Measurements from ENCODE around the gene NXF1.
"Not testable (repeated sequence)": the region's sequence is repeated elsewhere in the genome, so short reads cannot be mapped to it uniquely, and the experiment has no call there.

NXF1 gene

DNA sequence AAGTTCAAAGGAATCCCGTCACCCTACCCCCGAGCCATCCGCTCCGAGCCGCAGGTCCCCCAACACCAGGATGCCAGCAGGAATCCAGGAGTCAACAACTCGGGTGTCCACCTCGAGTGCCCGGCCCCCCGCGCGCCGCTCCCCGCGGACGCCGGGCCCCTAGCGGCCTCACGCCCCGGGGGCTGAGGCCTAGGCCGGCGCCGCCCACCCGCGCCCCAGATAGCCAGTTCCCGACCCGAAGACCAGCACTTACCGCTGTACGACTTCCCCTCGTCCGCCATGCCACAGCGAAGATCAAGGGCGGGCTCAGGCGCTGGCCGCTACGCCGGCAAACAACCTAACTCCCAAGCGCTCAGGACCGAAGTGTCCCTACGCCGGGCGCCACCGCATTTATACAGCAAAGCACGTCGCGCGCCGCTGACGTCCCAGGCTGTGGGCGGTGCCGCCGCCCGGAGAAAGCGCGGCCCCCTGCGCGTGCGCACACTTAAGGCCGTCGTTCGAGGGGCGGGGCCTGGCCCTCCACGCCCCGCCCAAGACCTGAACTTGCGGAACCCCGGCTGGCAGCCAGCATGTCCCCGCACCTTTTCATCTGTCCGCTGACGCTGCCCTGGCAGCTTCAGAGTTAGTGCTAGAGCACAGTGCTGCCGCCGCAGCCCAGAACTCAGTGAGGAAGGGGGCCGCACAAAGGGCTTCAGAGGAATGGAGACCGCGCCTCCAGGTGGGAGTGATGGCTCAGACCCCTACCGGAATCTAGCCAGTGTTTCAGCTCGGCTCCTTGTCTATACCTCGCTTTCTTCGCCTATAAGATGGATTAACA lies at the start of gene NXF1:
Gene NXF1, minus strand, starts transcription at position 365 of the 817 bp plus-strand sequence. Its CDS starts 84 bp downstream, at position 281.
- peak; percentile 92 for DNase-seq

- DNase-seq, result no peak
Measured at GRCh38 chr11:62854013-62854824, 49.0 kb upstream of the NXF1 start.

DNA sequence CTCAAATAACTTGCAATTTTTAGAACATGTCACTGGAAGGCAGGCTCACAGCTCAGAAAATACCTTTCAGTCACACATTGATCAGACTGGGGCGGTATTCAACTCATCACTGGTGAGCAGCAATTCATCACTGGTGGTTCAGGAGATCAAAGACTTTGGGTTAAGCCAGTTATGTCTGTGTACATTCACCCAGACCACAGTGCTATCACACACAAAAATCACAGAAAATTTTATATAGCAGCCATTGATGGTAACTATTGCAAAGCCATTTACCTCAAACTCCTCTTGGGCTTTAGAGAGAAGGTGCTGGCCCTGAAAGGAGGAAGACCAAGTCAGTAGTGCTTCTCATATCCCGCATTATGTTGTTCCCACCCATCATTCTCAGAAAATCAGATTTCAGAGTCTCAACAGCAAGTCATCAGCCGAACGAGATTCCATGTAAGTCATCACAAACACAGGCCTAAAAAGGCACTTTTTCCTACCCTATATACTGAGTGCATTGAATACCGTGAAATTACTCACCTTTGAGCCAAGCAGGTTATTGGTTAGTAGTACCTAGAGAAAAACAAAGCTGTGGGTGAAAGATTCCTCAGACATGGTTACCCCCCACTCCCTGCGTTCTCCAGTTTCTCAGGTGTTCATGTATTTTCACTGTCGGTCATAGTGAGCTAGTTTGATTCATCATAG lies 48.2 kb upstream of the NXF1 start:
- DNase-seq, result no peak

DNA sequence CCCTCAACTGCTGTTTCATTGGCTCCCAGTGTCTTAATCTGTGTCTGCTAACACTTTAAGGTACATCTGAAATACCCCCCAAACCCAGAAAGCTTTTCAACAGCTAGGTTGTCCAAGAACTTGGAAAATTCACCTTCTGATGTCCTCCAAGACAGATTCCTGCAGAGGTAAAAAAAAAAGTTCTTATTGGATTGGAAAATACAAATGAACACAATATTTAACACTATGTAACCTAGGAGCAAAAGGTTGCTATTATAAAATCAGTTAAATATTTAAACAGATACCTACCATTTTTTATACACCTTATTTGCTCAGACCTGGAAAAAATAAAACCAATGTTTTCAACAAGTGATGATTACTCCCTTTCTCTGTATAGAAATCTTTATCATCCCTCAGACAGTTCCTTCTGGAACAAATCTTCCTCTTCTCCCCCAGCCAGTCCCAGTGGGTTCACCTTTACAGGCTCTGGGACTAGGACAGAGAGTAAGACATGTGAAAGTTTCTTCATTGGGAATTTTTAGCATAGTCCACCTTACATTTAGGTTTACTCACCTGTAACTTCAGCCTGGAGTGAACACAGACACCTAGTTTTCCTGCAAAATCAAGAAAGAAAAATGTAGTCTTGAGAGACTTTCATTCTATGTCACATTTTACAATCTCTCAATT lies 47.4 kb upstream of the NXF1 start:
- DNase-seq, result no peak

DNA sequence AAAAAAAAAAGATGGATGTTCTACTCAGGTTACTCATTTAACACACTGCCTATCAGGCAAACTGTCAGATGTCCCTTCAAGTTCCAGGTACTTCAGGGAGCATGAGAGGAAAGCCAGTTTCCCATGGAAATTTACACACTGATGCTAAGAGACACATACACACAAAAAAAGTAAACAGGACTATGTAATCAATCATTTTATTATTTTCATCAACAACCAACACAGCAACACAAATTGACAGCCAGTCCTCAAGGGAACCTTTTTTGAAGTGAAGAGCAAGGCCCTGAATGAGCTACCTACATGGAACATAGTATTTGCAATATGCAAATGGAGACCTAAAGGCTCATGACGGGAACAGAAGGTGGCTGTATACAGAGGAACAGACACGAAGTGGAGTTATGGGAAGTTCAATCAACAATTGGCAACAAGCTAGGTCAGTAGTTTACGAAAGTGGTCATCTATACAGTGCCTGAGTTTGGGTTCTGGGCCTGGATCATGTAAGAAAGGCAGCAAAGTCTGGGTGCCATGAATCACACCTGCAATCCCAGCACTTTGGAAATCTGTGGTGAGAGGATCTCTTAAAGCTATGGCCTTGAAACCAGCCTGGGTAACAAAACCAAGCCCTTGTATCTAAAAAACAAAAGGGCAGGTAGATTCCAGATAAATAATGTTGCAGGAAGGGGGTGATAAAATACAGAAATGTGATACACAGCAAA lies 46.7 kb upstream of the NXF1 start:
- DNase-seq, result no peak

GRCh38 chr11:62850911-62851806 lies 45.9 kb upstream of the NXF1 start:
- peak; percentile 15 for DNase-seq

- DNase-seq, result no peak
Measured at GRCh38 chr11:62847767-62848314, 42.6 kb upstream of the NXF1 start.

- no peak for DNase-seq
Measured at GRCh38 chr11:62846177-62846576, 40.9 kb upstream of the NXF1 start.

GRCh38 chr11:62844154-62844553 lies 38.9 kb upstream of the NXF1 start:
- no peak for DNase-seq

GRCh38 chr11:62843466-62843865 lies 38.2 kb upstream of the NXF1 start:
- no peak for DNase-seq

DNA sequence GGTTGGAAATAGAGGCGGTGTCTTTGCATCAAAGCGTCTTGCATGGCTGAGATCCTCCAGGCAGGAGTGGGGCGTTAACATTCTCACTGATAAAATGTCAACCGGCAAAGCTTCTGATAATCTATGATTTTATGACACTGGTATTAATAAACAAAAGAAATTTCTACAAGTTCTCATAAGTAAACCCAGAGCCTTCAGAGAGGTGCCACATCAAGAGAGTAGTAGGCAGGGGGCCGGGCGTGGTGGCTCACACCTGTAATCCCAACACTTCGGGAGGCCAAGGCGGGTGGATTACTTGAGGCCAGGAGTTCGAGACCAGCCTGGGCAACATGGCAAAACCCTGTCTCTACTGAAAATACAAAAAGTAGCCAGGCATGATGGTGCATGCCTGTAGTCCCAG lies 37.7 kb upstream of the NXF1 start:
- not testable (repeated sequence) for DNase-seq

- no peak for DNase-seq
Measured at GRCh38 chr11:62842171-62842741, 37.0 kb upstream of the NXF1 start.

GRCh38 chr11:62841361-62842170 lies 36.3 kb upstream of the NXF1 start:
- peak; percentile 90 for DNase-seq

GRCh38 chr11:62840721-62841360 lies 35.6 kb upstream of the NXF1 start:
- DNase-seq, result peak; percentile 65

DNA sequence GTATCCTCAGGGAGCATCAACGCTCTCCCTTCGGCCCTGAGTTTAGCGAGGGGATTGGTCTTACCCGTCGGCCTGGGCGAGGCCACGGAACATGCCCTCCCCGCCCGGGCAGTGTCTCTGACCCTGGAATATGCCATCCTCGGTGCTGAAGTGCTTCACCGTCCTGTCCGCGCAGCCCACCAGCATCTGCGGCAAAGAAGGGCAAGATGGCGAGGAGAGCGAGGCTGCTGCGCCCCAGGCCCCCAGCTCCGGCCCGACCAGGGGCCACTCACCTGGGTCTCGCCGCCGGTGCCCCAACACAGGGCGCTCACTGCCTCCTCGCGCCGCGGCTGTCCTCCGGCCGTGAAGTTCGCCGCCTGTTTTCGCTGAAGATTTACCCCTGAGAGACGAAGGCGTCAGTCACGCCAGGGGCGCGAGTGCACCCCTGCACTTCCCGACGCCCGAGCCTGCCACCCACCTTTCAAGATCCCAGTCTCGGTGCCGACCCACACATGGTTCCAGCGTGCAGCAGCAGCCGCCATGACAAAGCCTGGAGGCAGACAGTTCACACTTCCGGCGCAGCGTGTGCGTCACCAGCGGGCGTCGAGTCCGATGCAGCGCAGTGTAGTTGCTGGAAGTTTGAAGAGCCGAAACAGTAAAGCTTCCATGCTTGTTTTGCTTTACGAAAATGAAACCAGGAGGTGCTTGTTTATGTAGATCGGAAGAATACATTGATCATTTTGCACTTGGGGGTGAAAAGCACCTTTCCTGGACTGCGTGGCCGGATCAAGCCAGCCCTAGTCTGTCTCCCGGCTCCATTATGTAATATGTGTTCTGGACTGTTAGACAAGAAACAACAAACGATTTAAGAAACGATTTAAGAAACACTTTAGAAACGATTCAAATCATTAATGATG lies 34.1 kb upstream of the NXF1 start, which contains the start of gene WDR74:
Gene WDR74, minus strand, starts transcription at position 541 of the 896 bp plus-strand sequence. Its CDS starts 20 bp downstream, at position 521.
- DNase-seq, result peak; percentile 90

GRCh38 chr11:62835336-62835735 lies 30.1 kb upstream of the NXF1 start:
- no peak for DNase-seq

DNA sequence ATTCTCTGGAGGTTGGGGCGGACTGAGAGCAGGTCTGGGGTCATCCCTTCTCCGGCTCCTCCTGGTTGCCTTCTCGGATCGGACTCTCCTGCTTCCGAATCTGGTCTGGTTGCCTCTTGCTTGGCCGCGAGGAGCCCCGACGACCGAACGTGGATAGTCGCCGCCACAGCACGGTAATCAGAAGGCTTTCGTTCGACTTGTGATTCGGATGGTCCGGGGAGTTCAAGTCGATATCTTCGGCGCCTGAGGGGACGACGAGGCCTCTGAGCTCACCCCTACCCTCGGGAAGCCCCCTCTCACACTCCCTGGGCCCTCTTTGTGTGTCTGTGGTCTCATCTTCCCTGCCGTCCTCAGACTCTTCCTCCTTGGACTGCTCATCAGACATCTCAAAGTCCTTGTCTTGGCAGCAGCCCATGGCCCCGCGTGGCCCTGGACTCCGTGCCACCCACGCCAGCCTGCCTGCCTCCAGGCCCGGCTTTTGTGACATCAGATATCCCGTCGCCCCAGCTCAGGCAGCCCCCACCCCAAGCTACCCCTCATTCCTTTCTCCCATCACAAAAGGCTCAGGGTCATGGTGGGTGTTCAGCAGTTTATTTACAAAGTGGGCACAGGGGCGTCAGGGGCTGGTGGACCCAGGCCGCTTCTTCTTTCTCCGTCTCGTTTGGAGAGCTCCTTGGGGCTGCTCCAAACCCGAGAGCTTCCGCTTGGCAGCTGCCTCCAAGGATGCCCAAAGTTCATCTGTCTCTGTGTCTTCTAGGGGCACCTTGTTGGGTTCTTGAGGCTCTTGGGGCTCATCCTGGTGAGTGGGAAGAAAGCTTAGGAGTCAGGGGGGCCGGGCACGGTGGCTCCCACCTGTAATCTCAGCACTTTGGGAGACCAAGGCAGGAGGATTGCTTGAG lies 27.3 kb upstream of the NXF1 start, which contains the start of gene TEX54:
Gene TEX54, minus strand, starts transcription at position 506 of the 899 bp plus-strand sequence.
- DNase-seq, result no peak
